Stimulated activated effector memory CD8-positive, alpha-beta T cell treated with anti-CD3 and anti-CD28 coated beads, Interleukin-12 subunit alpha, Interleukin-12 subunit beta, amount 100 ng/mL, for 72 hours (primary cell): Measurements from ENCODE around the gene GSTA4.
"Not testable (repeated sequence)": the region's sequence is repeated elsewhere in the genome, so short reads cannot be mapped to it uniquely, and the experiment has no call there.

Experiments used
- ATAC-seq: fragments of 150-1000 bp; cut with Tn5 transposase; 2 replicates; pipeline ENCODE4 v1.10.0; 2021
- DNase-seq, 2 donors: peaks; one replicate each; pipeline ENCODE4 v3.0.0; 2021 to 2022; ENCODE audit warnings: low spot score in 2 of 2
- H3K27ac Mint-ChIP-seq: one replicate; pipeline ENCODE4 v1.8.0; 2022; ENCODE audit warnings: mild to moderate bottlenecking, mixed read lengths
- H3K36me3 Mint-ChIP-seq: one replicate; pipeline ENCODE4 v1.8.0; 2022; ENCODE audit warnings: mild to moderate bottlenecking, mixed read lengths
- H3K4me1 Mint-ChIP-seq: one replicate; pipeline ENCODE4 v1.8.0; 2022; ENCODE audit warnings: mixed read lengths
- H3K4me3 Mint-ChIP-seq: one replicate; pipeline ENCODE4 v1.8.0; 2022; ENCODE audit warnings: mild to moderate bottlenecking, mixed read lengths
- H3K9me3 Mint-ChIP-seq: one replicate; pipeline ENCODE4 v1.8.0; 2022; ENCODE audit warnings: mixed read lengths

Gene GSTA4

GRCh38 chr6:52969359-52969758, 25.7 kb downstream of the GSTA4 start:
- Mint-ChIP-seq H3K4me3 (no peak overlapping the region), H3K9me3 (no peaks in the 10 kb centered on the region), H3K27ac (peak overlapping the region; percentile 29), H3K4me1 (no peaks in the 10 kb centered on the region), H3K36me3 (no peaks in the 10 kb centered on the region)
- ATAC-seq, result no peak
- DNase-seq, result no peak

- DNase-seq (no peak), ATAC-seq (no peak)
- no peak overlapping the region for H3K4me3 Mint-ChIP-seq
- no peaks in the 10 kb centered on the region for H3K9me3 Mint-ChIP-seq
- H3K27ac Mint-ChIP-seq, result no peak overlapping the region
- H3K36me3 Mint-ChIP-seq, result no peaks in the 10 kb centered on the region
- H3K4me1 Mint-ChIP-seq, result no peaks in the 10 kb centered on the region
These were observed 29.0 kb downstream of the GSTA4 start for GRCh38 chr6:52966101-52966500.

GRCh38 chr6:52965380-52965779, 29.7 kb downstream of the GSTA4 start:
- Mint-ChIP-seq H3K9me3 (no peaks in the 10 kb centered on the region), H3K4me3 (no peak overlapping the region), H3K4me1 (no peaks in the 10 kb centered on the region), H3K36me3 (no peaks in the 10 kb centered on the region), H3K27ac (no peak overlapping the region)
- ATAC-seq (no peak), DNase-seq (no peak)

GRCh38 chr6:52964318-52964717, 30.8 kb downstream of the GSTA4 start:
- DNase-seq (no peak), ATAC-seq (no peak)
- no peaks in the 10 kb centered on the region for H3K9me3 Mint-ChIP-seq
- H3K27ac Mint-ChIP-seq, result no peak overlapping the region
- no peaks in the 10 kb centered on the region for H3K36me3 Mint-ChIP-seq
- no peak overlapping the region for H3K4me3 Mint-ChIP-seq
- no peaks in the 10 kb centered on the region for H3K4me1 Mint-ChIP-seq

- Mint-ChIP-seq H3K4me3 (no peak overlapping the region), H3K9me3 (no peaks in the 10 kb centered on the region), H3K36me3 (no peaks in the 10 kb centered on the region), H3K4me1 (no peaks in the 10 kb centered on the region), H3K27ac (no peak overlapping the region)
- DNase-seq (no peak), ATAC-seq (no peak)
These were observed 32.4 kb downstream of the GSTA4 start for GRCh38 chr6:52962701-52963100.

GRCh38 chr6:52961022-52961421, 34.1 kb downstream of the GSTA4 start:
- H3K9me3 Mint-ChIP-seq, DNase-seq, H3K27ac Mint-ChIP-seq, H3K36me3 Mint-ChIP-seq, H3K4me3 Mint-ChIP-seq, H3K4me1 Mint-ChIP-seq, ATAC-seq: not testable (repeated sequence)

GRCh38 chr6:52960211-52960610, 34.9 kb downstream of the GSTA4 start:
- H3K4me1 Mint-ChIP-seq, H3K4me3 Mint-ChIP-seq, H3K9me3 Mint-ChIP-seq, H3K27ac Mint-ChIP-seq, H3K36me3 Mint-ChIP-seq, ATAC-seq, DNase-seq: not testable (repeated sequence)

- ATAC-seq (no peak), DNase-seq (no peak)
- Mint-ChIP-seq H3K27ac (no peak overlapping the region), H3K4me3 (no peak overlapping the region), H3K4me1 (peaks cover 10% of the 10 kb centered on the region), H3K36me3 (no peaks in the 10 kb centered on the region), H3K9me3 (no peaks in the 10 kb centered on the region)
These were observed 36.4 kb downstream of the GSTA4 start for GRCh38 chr6:52958546-52959255.

GRCh38 chr6:52955871-52956270, 39.2 kb downstream of the GSTA4 start:
- no peaks in the 10 kb centered on the region for H3K9me3 Mint-ChIP-seq
- no peak overlapping the region for H3K4me3 Mint-ChIP-seq
- DNase-seq (no peak), ATAC-seq (no peak)
- no peak overlapping the region for H3K27ac Mint-ChIP-seq
- H3K4me1 Mint-ChIP-seq, result peaks cover 10% of the 10 kb centered on the region
- H3K36me3 Mint-ChIP-seq, result no peaks in the 10 kb centered on the region

- H3K27ac Mint-ChIP-seq, result no peak overlapping the region
- H3K9me3 Mint-ChIP-seq, result no peaks in the 10 kb centered on the region
- no peaks in the 10 kb centered on the region for H3K36me3 Mint-ChIP-seq
These were observed 40.9 kb downstream of the GSTA4 start for GRCh38 chr6:52953911-52954839.

GRCh38 chr6:52946306-52946705, 48.8 kb downstream of the GSTA4 start:
- no peaks in the 10 kb centered on the region for H3K36me3 Mint-ChIP-seq
- no peak overlapping the region for H3K4me3 Mint-ChIP-seq
- no peaks in the 10 kb centered on the region for H3K9me3 Mint-ChIP-seq
- ATAC-seq (no peak), DNase-seq (no peak)
- H3K27ac Mint-ChIP-seq, result no peak overlapping the region
- no peaks in the 10 kb centered on the region for H3K4me1 Mint-ChIP-seq

More at GRCh38 chr6:52953911-52954839, 40.9 kb downstream of the GSTA4 start:
- no peak for DNase-seq
- ATAC-seq, result peak; percentile 79
- H3K4me3 Mint-ChIP-seq, result no peak overlapping the region
- peaks cover 10% of the 10 kb centered on the region for H3K4me1 Mint-ChIP-seq

GRCh38 chr6:52942821-52943220, 52.3 kb downstream of the GSTA4 start:
- H3K4me3 Mint-ChIP-seq, DNase-seq, H3K4me1 Mint-ChIP-seq, ATAC-seq, H3K9me3 Mint-ChIP-seq, H3K36me3 Mint-ChIP-seq: not testable (repeated sequence)
- peak overlapping the region; percentile 16 for H3K27ac Mint-ChIP-seq

- DNase-seq (no peak), ATAC-seq (no peak)
- H3K36me3 Mint-ChIP-seq, result no peaks in the 10 kb centered on the region
- no peaks in the 10 kb centered on the region for H3K4me1 Mint-ChIP-seq
- no peak overlapping the region for H3K4me3 Mint-ChIP-seq
- peak overlapping the region; percentile 16 for H3K27ac Mint-ChIP-seq
- H3K9me3 Mint-ChIP-seq, result no peaks in the 10 kb centered on the region
These were observed 52.9 kb downstream of the GSTA4 start for GRCh38 chr6:52942221-52942620.

- Mint-ChIP-seq H3K4me1 (no peaks in the 10 kb centered on the region), H3K9me3 (no peaks in the 10 kb centered on the region), H3K4me3 (no peak overlapping the region), H3K36me3 (no peaks in the 10 kb centered on the region), H3K27ac (no peak overlapping the region)
- no peak for ATAC-seq
- no peak for DNase-seq
These were observed 57.2 kb downstream of the GSTA4 start for GRCh38 chr6:52937908-52938307.

- ATAC-seq (no peak), DNase-seq (no peak)
- Mint-ChIP-seq H3K4me1 (no peaks in the 10 kb centered on the region), H3K27ac (no peak overlapping the region), H3K9me3 (no peaks in the 10 kb centered on the region), H3K36me3 (no peaks in the 10 kb centered on the region), H3K4me3 (no peak overlapping the region)
These were observed 61.3 kb downstream of the GSTA4 start for GRCh38 chr6:52933778-52934177.

- Mint-ChIP-seq H3K4me1 (no peaks in the 10 kb centered on the region), H3K36me3 (no peaks in the 10 kb centered on the region), H3K4me3 (no peak overlapping the region), H3K27ac (no peak overlapping the region), H3K9me3 (no peaks in the 10 kb centered on the region)
- DNase-seq (no peak), ATAC-seq (no peak)
These were observed 63.7 kb downstream of the GSTA4 start for GRCh38 chr6:52931351-52931750.
